ENCODE measurements around the gene ARHGEF10L.

ARHGEF10L gene

GRCh38 chr1:17704176-17704575, 164.7 kb downstream of the ARHGEF10L start:
- no peak for DNase-seq (ENCODE audit: low read depth in 2 of 2)

GRCh38 chr1:17706445-17706844, 166.9 kb downstream of the ARHGEF10L start:
- DNase-seq (ENCODE audit: low read depth in 2 of 2), result no peak

- no peak for DNase-seq (ENCODE audit: low read depth in 2 of 2)
These were observed 170.5 kb downstream of the ARHGEF10L start for GRCh38 chr1:17709981-17710380.

GRCh38 chr1:17710889-17711576, 171.5 kb downstream of the ARHGEF10L start:
- DNase-seq (ENCODE audit: low read depth in 2 of 2), result no peak

- DNase-seq (ENCODE audit: low read depth in 2 of 2), result no peak
These were observed 172.0 kb downstream of the ARHGEF10L start for GRCh38 chr1:17711577-17711910.

- DNase-seq (ENCODE audit: low read depth in 2 of 2), result no peak
These were observed 172.4 kb downstream of the ARHGEF10L start for GRCh38 chr1:17711941-17712340.

- no peak for DNase-seq (ENCODE audit: low read depth in 2 of 2)
These were observed 174.5 kb downstream of the ARHGEF10L start for GRCh38 chr1:17713993-17714392.

- no peak for DNase-seq (ENCODE audit: low read depth in 2 of 2)
These were observed 178.4 kb downstream of the ARHGEF10L start for GRCh38 chr1:17717594-17718535.

- no peak for DNase-seq (ENCODE audit: low read depth in 2 of 2)
These were observed 180.4 kb downstream of the ARHGEF10L start for GRCh38 chr1:17719874-17720273.

GRCh38 chr1:17721444-17721843, 181.9 kb downstream of the ARHGEF10L start:
- no peak for DNase-seq (ENCODE audit: low read depth in 2 of 2)

- no peak for DNase-seq (ENCODE audit: low read depth in 2 of 2)
These were observed 184.2 kb downstream of the ARHGEF10L start for GRCh38 chr1:17723684-17724083.

- no peak for DNase-seq (ENCODE audit: low read depth in 2 of 2)
These were observed 184.7 kb downstream of the ARHGEF10L start for GRCh38 chr1:17724150-17724549.

- no peak for DNase-seq (ENCODE audit: low read depth in 2 of 2)
These were observed 185.7 kb downstream of the ARHGEF10L start for GRCh38 chr1:17725084-17725719.

- DNase-seq (ENCODE audit: low read depth in 2 of 2), result no peak
These were observed 186.5 kb downstream of the ARHGEF10L start for GRCh38 chr1:17725811-17726582.

- DNase-seq (ENCODE audit: low read depth in 2 of 2), result no peak
These were observed 188.7 kb downstream of the ARHGEF10L start for GRCh38 chr1:17728123-17728712.

GRCh38 chr1:17729248-17729647, 189.8 kb downstream of the ARHGEF10L start:
- DNase-seq (ENCODE audit: low read depth in 2 of 2), result no peak

GRCh38 chr1:17729909-17730308, 190.4 kb downstream of the ARHGEF10L start:
- DNase-seq (ENCODE audit: low read depth in 2 of 2), result no peak

- DNase-seq (ENCODE audit: low read depth in 2 of 2), result no peak
These were observed 192.0 kb downstream of the ARHGEF10L start for GRCh38 chr1:17731460-17731859.

- DNase-seq (ENCODE audit: low read depth in 2 of 2), result no peak
These were observed 193.0 kb downstream of the ARHGEF10L start for GRCh38 chr1:17732475-17732874.

- no peak for DNase-seq (ENCODE audit: low read depth in 2 of 2)
These were observed 194.2 kb downstream of the ARHGEF10L start for GRCh38 chr1:17733661-17734060.

- no peak for DNase-seq (ENCODE audit: low read depth in 2 of 2)
These were observed 195.1 kb downstream of the ARHGEF10L start for GRCh38 chr1:17734609-17735008.

Measured in stimulated activated CD8-positive, alpha-beta memory T cell treated with anti-CD3 and anti-CD28 coated beads, Interleukin-15, amount 100 ng/mL, for 48 hours (primary cell).